RKO (cell line): ENCODE measurements around the gene IQUB.
"Not testable (repeated sequence)": the region's sequence is repeated elsewhere in the genome, so short reads cannot be mapped to it uniquely, and the experiment has no call there.

Experiments
- DNase-seq: peaks from one replicate; pipeline ENCODE4 v3.0.0-alpha.2; 2016; ENCODE audit warnings: low spot score

IQUB gene

GRCh38 chr7:123492485-123492884 is 41.9 kb downstream of the IQUB start:
- DNase-seq: peak; percentile 57

GRCh38 chr7:123485721-123486120 is 48.7 kb downstream of the IQUB start:
- DNase-seq: no peak

DNA sequence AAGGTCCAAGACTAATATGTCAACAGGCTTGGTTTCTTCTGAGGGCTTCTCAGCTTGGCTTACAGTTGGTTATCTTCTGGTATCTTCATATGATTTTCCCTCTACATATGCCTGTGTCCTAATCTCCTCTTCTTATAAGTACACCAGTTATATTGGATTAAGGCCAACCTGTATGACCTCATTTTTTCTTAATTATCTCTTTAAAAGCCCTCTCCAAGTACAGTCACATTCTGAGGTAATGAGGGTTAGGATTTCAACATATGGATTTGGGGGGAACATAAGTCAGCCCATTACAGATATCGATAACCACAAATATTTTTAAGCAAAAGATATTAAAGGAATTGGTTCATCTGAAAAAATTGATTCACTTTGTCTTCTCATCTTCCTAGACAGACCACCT is 49.2 kb downstream of the IQUB start:
- DNase-seq: peak; percentile 12

GRCh38 chr7:123484199-123484598 is 50.2 kb downstream of the IQUB start:
- no peak for DNase-seq

- DNase-seq: no peak
Measured at GRCh38 chr7:123480107-123480506, 54.3 kb downstream of the IQUB start.

GRCh38 chr7:123478056-123478455 is 56.3 kb downstream of the IQUB start:
- DNase-seq: not testable (repeated sequence)

DNA sequence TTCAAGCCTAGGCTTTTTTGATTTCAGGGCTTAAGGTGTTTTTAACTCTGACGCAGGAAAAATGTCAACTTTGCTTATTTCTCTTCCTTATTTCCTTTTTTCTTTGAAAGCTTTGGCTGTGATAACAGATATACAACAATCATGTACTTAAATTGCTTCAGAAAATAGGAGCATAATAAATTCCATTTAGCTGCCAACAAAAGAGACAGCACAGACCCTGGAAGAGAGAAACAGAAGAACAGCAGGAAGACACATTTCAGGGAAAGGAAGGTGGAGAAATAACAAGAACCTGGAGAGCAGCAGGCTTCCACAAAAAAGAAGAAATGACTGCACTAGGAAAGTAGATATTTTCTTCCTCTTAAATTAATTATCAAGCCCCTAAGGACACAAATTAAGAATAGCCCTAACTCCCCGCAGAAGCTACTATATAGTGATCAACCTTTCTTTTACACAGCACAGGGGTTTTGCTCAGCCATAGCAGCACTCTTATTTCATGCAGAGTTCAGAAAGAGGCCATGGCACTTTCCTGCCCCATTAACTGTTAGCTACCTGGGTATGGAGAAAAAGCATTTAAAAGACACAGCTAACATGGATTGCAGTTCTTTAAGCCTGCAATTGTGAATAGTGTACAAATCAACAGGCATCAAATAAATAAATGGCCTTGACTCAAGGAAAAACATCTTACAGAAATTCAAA is 61.5 kb downstream of the IQUB start:
- no peak for DNase-seq

DNA sequence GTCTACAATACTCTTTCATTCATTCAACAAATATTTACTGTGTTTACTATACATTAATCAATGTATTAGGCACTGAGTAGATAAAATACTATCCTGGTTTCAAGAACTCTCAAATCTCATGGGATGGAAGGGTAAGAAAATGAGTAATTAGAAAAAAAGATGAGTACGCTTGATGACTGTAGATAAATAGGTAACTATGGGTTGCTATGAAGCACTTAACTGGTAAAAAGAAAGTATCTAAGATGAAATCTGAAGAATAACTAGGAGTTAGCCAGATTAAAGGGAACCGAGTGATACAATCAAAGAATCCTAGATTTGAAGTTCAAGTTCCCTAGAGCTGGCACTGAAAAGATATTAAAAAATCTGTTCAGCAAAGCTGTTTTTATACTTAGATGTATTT is 62.1 kb downstream of the IQUB start:
- no peak for DNase-seq

DNA sequence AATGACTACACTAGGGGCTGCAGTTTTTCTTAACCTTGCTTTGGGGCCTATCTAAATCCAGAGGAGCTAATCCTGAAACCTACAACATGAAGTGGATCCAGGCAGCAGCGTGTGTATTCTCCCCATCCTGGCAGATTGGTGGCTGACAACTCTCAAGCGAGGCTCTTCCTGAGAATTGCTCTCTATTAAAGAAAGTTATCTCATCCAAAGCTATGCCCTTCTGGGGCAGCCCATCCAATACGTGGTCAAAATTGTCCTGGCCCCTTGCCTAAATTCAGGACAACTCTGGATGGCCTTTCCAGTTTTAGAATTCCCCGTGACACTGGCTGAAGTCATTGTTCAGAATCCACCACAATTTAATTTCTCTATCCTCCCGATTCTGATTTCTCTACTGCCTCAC is 66.1 kb downstream of the IQUB start:
- DNase-seq: no peak

DNA sequence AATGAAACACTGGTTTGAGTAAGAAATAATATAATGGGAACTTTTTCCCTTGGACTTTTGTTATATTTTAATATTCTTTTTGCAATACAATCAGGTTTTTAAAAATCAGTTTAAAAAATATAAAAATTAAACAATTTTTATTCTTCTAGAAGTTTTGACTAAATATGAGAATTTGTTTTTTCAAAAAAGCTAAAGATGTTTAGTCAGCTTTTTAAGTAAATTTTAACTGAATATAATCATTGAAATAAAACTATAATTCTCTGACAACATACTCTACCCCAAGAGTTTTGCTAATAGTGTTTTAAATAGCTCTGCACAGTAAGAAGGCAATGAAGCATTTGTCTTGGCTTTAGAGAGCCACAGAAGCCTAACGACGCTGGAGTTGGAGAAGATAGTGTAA is 70.5 kb downstream of the IQUB start:
- DNase-seq: no peak

DNA sequence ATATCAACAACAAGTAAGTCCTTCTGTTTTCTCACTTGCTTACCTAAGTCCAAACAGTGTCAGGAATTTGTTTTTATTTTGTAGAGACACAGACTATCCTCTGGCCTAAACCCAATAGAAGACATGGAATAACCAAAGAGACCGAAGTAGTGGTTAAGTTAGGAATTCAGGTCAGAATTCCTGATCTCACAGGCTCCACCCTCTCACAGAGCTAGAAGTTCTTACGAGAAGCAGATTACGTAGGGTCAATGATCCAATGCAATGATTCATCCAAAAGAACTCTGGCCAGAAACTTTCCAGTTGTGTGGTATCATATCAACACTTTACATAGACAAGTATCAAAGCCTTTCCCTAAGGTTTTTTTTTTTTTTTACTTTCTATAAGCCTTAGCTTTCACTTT is 73.8 kb downstream of the IQUB start:
- peak; percentile 13 for DNase-seq

DNA sequence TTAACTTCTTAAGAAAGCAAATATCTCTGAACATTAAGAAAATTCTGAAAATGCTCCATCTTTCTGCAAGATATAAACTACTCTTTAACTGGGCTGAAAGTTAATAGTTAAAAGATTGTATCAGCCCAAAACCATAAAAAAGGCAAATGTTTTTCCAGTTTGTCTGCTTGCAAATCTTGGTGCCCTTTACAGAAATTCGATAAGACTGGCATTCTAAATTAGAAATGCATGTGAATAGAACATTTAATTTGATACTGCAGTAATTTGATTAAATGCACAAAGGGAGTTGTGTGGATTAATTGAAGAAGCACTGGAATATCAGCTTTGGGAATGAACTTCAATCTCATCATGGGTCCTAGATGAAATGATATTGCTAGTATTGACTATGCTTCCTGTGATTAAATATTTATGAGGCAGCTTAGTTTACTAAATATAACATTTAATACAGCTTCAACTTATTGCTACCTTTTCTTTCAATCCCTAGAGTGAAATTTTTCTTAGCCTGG is 78.4 kb downstream of the IQUB start:
- DNase-seq: no peak

GRCh38 chr7:123440101-123440548 is 94.3 kb downstream of the IQUB start:
- DNase-seq: no peak

DNA sequence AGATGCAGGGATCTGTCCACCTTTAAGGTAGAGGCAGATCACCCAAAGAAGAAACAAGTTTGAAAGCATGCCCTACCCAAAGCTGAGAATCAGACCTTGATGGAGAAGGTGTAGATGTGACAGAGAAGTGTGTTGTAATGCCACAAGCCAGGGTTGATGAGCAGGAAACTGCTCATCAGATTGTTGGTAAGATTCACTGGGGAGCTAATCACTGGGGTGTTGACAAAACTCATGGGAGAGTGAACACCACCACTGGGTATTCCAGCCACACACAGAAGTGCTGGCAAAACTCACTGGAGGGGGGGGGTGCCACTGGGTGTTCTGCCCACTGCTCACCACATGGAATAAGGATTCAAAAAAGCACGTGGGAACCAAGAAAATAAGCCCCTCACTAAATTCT is 95.2 kb downstream of the IQUB start:
- no peak for DNase-seq

DNA sequence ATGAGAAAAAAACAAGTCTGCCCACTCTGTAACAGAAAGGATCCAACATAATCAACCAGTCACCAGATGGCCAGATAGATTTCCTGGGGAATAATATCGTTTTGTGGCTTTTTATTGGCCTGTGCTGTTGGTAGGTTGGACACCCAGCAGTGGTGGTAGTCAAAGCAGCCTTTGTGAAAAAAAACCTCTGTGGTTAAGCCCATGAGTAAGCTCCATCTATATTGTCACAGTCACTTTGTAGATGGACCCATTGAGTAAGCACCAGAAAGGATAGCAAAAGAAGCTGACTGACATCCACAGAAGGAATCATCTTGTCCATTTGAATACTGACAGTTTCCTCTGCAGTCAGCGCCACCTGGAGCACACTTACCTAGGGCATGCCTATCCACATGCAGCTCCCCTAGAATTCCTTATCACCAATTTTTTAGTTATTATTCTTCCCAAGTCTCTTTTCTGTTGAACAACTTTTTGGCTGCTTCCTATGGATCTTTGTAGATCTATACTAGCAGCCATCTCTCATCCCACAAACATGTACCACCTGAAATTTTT is 96.9 kb downstream of the IQUB start:
- peak; percentile 21 for DNase-seq

- DNase-seq: no peak
Measured at GRCh38 chr7:123435080-123435700, 99.2 kb downstream of the IQUB start.

GRCh38 chr7:123433665-123434064 is 100.7 kb downstream of the IQUB start:
- DNase-seq: no peak

GRCh38 chr7:123432601-123433000 is 101.8 kb downstream of the IQUB start:
- peak; percentile 30 for DNase-seq

- no peak for DNase-seq
Measured at GRCh38 chr7:123431075-123431614, 103.2 kb downstream of the IQUB start.

- no peak for DNase-seq
Measured at GRCh38 chr7:123425246-123425645, 109.1 kb downstream of the IQUB start.

GRCh38 chr7:123424463-123424862 is 109.9 kb downstream of the IQUB start:
- DNase-seq: no peak

DNA sequence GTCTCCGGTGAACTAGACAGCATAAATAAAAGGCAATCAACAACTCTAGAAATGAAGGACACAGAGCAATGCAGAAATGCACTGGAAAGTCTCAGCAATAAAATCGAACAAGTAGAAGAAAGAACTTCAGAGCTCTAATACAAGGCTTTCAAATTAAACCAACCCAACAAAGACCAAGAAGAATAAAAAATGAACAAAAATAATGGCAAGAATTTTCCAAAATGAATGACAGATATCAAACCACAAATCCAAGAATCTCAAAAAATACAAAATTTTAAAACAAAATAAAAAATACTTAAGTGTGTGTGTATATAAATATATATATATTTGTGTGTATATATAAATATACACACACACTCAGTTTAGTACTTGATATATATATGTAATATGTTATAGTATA is 110.8 kb downstream of the IQUB start:
- DNase-seq: no peak

GRCh38 chr7:123417580-123417979 is 116.8 kb downstream of the IQUB start:
- DNase-seq: no peak
